ENCODE measurements around the gene SSTR4. TPM values are rescaled to one million over a fixed set of nuclear protein-coding genes. Genes with fewer than 3 reads are reported as not detected.

The SSTR4 gene
- total and polyA plus RNA-seq, 2 of the 13 experiments (the other 11 are each of a cell fraction or from before 2014, with no cell fraction given), result not detected

DNA sequence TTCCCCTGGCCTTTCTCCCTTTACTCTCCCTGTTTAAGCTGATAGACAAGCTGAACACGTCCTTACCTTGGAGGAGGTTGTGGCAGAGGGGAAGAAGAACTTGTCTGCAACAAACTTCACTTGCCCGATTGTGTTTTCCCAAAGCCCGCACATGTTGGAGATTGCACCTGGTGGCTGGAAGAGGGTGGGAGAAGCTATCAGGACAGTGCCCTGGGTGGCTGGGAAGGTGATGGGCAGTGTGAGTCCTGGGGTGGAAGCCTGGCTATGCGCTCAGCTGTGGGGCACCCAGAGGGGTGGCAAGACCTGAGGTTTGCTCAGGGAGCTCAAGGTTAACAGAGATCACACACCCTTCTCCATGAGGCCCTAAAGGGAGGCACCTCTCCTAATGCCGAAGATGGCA lies 25.0 kb upstream of the SSTR4 start:
- BruUV-seq (replicated peaks), result no TSS peak
- intact Hi-C loops (cut with micrococcal nuclease; ENCODE audit: unreplicated experiment) (no loop called here), in situ Hi-C loops (cut with HindIII; ENCODE audit: extremely low pct_ligation_motif_present, low pct_unique_long_range_greater_than_20kb) (no loop called here)
- 24% methylated on average over 4 of the region's 5 CpGs for WGBS (ENCODE audit: low lambda C conversion rate)
- ATAC-seq (no peak; the same call in 2 of the 3 replicates), DNase-seq (ENCODE audit: low spot score) (no peak), FAIRE-seq (no peak)
- no peak overlapping the region for H3K4me2 ChIP-seq (ENCODE audit: low read depth, low read length)
- H3K9me3 ChIP-seq (ENCODE audit: low read length), result no peaks in the 10 kb centered on the region
- no peaks in the 10 kb centered on the region for H3K36me3 ChIP-seq (replicated peaks in 1 of 2; ENCODE audit: control insufficient read depth in 1 of 2, insufficient read depth in 2 of 2, low read length in 2 of 2)
- ChIA-PET POLR2A (no interaction called here), CTCF (ENCODE audit: low intra/inter-chr PET ratio, low total read pairs) (no interaction called here)
- no peaks in the 10 kb centered on the region for H4K20me1 ChIP-seq (ENCODE audit: insufficient read depth, low read length)
- no peak overlapping the region for H3K27ac ChIP-seq (ENCODE audit: extremely low read length, insufficient read depth, low read length)
- 0 out of 5 replicates have a peak, but pooled peaks cover 0 to 6% of the 10 kb centered on the region in 2 experiments for H3K27me3 ChIP-seq (ENCODE audit: control insufficient read depth in 1 of 2, insufficient read depth in 2 of 2, low read length in 2 of 2)
- TF ChIP-seq ZNF136 (CRISPR knock-in tag; IDR thresholded peaks at IDR 0.05; ENCODE audit: low read depth), result no peak
- TF ChIP-seq, protein P1, sequence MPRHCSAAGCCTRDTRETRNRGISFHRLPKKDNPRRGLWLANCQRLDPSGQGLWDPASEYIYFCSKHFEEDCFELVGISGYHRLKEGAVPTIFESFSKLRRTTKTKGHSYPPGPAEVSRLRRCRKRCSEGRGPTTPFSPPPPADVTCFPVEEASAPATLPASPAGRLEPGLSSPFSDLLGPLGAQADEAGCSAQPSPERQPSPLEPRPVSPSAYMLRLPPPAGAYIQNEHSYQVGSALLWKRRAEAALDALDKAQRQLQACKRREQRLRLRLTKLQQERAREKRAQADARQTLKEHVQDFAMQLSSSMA (CRISPR knock-in tag; IDR thresholded peaks at IDR 0.05), result no peak
- TF ChIP-seq, protein P2, sequence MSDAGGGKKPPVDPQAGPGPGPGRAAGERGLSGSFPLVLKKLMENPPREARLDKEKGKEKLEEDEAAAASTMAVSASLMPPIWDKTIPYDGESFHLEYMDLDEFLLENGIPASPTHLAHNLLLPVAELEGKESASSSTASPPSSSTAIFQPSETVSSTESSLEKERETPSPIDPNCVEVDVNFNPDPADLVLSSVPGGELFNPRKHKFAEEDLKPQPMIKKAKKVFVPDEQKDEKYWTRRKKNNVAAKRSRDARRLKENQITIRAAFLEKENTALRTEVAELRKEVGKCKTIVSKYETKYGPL (CRISPR knock-in tag; IDR thresholded peaks at IDR 0.05), result no peak
- no peak for TF ChIP-seq HNRNPH1 (optimal IDR thresholded peaks at IDR 0.05; ENCODE audit: low read depth, low read length)
- TF ChIP-seq HDAC2 (CRISPR knock-in tag; IDR thresholded peaks at IDR 0.05), result no peak
- TF ChIP-seq RFXAP (CRISPR knock-in tag; IDR thresholded peaks at IDR 0.05; ENCODE audit: borderline replicate concordance), result no peak
- no peak for TF ChIP-seq KMT2A (CRISPR knock-in tag; IDR thresholded peaks at IDR 0.05)
- TF ChIP-seq ZNF350 (CRISPR knock-in tag; IDR thresholded peaks at IDR 0.05; ENCODE audit: borderline replicate concordance, low read depth), result no peak
- TF ChIP-seq STAT5B (CRISPR knock-in tag; IDR thresholded peaks at IDR 0.05), result no peak
- TF ChIP-seq KDM4B (CRISPR knock-in tag; IDR thresholded peaks at IDR 0.05), result no peak
- TF ChIP-seq ZNF274 (CRISPR knock-in tag; IDR thresholded peaks at IDR 0.05), result no peak
- TF ChIP-seq ZNF737 (CRISPR knock-in tag; IDR thresholded peaks at IDR 0.05; ENCODE audit: borderline replicate concordance), result no peak
- TF ChIP-seq MYC (CRISPR knock-in tag; IDR thresholded peaks at IDR 0.05; ENCODE audit: borderline replicate concordance), result no peak
- TF ChIP-seq ZNF879 (CRISPR knock-in tag; IDR thresholded peaks at IDR 0.05), result no peak
- no peak for TF ChIP-seq ZSCAN21 (CRISPR knock-in tag; IDR thresholded peaks at IDR 0.05; ENCODE audit: borderline replicate concordance)
- TF ChIP-seq ISX (CRISPR knock-in tag; conservative IDR thresholded peaks at IDR 0.05), result no peak
- no peak for TF ChIP-seq ZNF772 (CRISPR knock-in tag; IDR thresholded peaks at IDR 0.05)
- H3K4me3 ChIP-seq (replicated peaks in 1 of 3; ENCODE audit: insufficient read depth in 1 of 3, low read depth in 2 of 3, low read length in 3 of 3), result no peak overlapping the region
- H3K79me2 ChIP-seq (ENCODE audit: insufficient read depth, low read length), result no peaks in the 10 kb centered on the region
- H3K9ac ChIP-seq (ENCODE audit: insufficient read depth, low read depth, low read length), result no peak overlapping the region
- no peak overlapping the region for H2AFZ ChIP-seq (ENCODE audit: low read length)
- no peaks in the 10 kb centered on the region for H3K4me1 ChIP-seq (ENCODE audit: insufficient read depth, low read length)

Measured in HepG2 (cell line).